Body of pancreas (tissue), 4 donors: ENCODE measurements around the gene RAMP1. TPM values are rescaled to one million over a fixed set of nuclear protein-coding genes. Genes with fewer than 3 reads are reported as not detected.
"Not testable (repeated sequence)": the region's sequence is repeated elsewhere in the genome, so short reads cannot be mapped to it uniquely, and the experiment has no call there.

Experiments used
- ATAC-seq: fragments of 150-250 bp; one replicate; pipeline ENCODE4 v1.9.1; 2016
- DNase-seq, 4 donors: peaks; one replicate each; pipeline ENCODE4 v3.0.0-alpha.2; 2019
- H3K27ac ChIP-seq, 4 donors: fragments of 200-600 bp; sonication (generic); 1 replicate in 3 of 4; 2 replicates in 1 of 4; pipeline versions ENCODE4 v1.5.1 to v1.6.1; 2016 to 2019; ENCODE audit warnings: mild to moderate bottlenecking in 1 of 4, mixed read lengths in 1 of 4, moderate library complexity in 1 of 4
- H3K27me3 ChIP-seq, 2 donors: fragments of 200-600 bp; sonication (generic); one replicate each; pipeline ENCODE4 v1.6.0; 2016; ENCODE audit warnings: mild to moderate bottlenecking in 1 of 2
- H3K36me3 ChIP-seq, 2 donors: fragments of 200-600 bp; sonication (generic); replicated peaks in 1 of 2; 2 replicates each; pipeline ENCODE4 v1.5.1; 2016; ENCODE audit warnings: low read depth in 2 of 2; ENCODE audit not compliant: insufficient read depth in 1 of 2
- H3K4me1 ChIP-seq: fragments of 200-600 bp; sonication (generic); one replicate; pipeline ENCODE4 v1.6.0; 2016
- H3K4me3 ChIP-seq, 2 donors: fragments of 200-600 bp; sonication (generic); 1 replicate in 1 of 2; 2 replicates in 1 of 2; pipeline ENCODE4 v1.5.1; 2016 to 2019
- H3K9me3 ChIP-seq, 3 donors: fragments of 200-600 bp; sonication (generic); 1 replicate in 2 of 3; 2 replicates in 1 of 3; pipeline ENCODE4 v1.5.1; 2016
- CTCF ChIP-seq, 7 experiments: fragments of 450-650 bp in 4 of 7; fragments of 200-600 bp in 3 of 7; sonication (generic) in 3 of 7; IDR thresholded peaks; one replicate each; pipeline ENCODE4 v1.5.1; 2016 to 2019; ENCODE audit warnings: antibody characterized with exemption in 7 of 7
- POLR2A ChIP-seq, 3 donors: fragments of 450-650 bp; IDR thresholded peaks; one replicate each; pipeline ENCODE4 v1.6.1; 2016; ENCODE audit warnings: antibody characterized with exemption in 3 of 3, mild to moderate bottlenecking in 2 of 3
- WGBS, 2 donors: methylation state at CpG; one replicate each; pipeline ENCODE4 v1.1.5; 2017; 5-methylcytosine and 5-hydroxymethylcytosine counted together
- intact Hi-C: fragments of 100-400 bp; cut with DNase I; formaldehyde crosslinking; loops from one replicate; pipeline ENCODE4 v1.15.1; 2023
- total RNA-seq, 2 donors: library from RNA; depleted of rRNA; stranded (reverse); fragments of >200 nt; gene quantifications; one replicate each; pipeline ENCODE4 v1.1.0, GENCODE V29; 2016

The RAMP1 gene
- total RNA-seq, 2 donors from 2014 or later: 74.2 to 85.4 TPM

GRCh38 chr2:237833546-237833945, 25.9 kb upstream of the RAMP1 start:
- intact Hi-C loops: no loop called here
- Histone ChIP-seq H3K27me3 (no peaks in the 10 kb centered on the region), H3K27ac (no peak overlapping the region), H3K4me1 (no peaks in the 10 kb centered on the region), H3K36me3 (no peaks in the 10 kb centered on the region), H3K9me3 (no peaks in the 10 kb centered on the region), H3K4me3 (no peak overlapping the region)
- DNase-seq (no peak), ATAC-seq (no peak)
- TF ChIP-seq POLR2A (IDR thresholded peaks at IDR 0.05) (no peak), CTCF (IDR thresholded peaks at IDR 0.05) (no peak)
- WGBS, 2 donors: 93 to 100% methylated on average over 1 of the region's 1 CpG

GRCh38 chr2:237835372-237835771, 24.1 kb upstream of the RAMP1 start:
- Histone ChIP-seq H3K4me1 (no peaks in the 10 kb centered on the region), H3K27me3 (no peaks in the 10 kb centered on the region), H3K27ac (no peak overlapping the region), H3K9me3 (no peaks in the 10 kb centered on the region), H3K4me3 (no peak overlapping the region), H3K36me3 (no peaks in the 10 kb centered on the region)
- no peak for TF ChIP-seq CTCF (IDR thresholded peaks at IDR 0.05)
- no peak for TF ChIP-seq POLR2A (IDR thresholded peaks at IDR 0.05)
- 48 to 70% methylated on average over 3 of the region's 3 CpGs for WGBS, 2 donors
- ATAC-seq: no peak
- no peak for DNase-seq
- intact Hi-C loops: no loop called here

- no peaks in the 10 kb centered on the region for H3K9me3 ChIP-seq
- no peak for ATAC-seq
Observed at GRCh38 chr2:237841051-237841450, 18.4 kb upstream of the RAMP1 start.

GRCh38 chr2:237848940-237849339, 10.5 kb upstream of the RAMP1 start:
- ATAC-seq, H3K4me1 ChIP-seq, H3K4me3 ChIP-seq, H3K27ac ChIP-seq, intact Hi-C loops, DNase-seq, H3K27me3 ChIP-seq, H3K9me3 ChIP-seq, H3K36me3 ChIP-seq: not testable (repeated sequence)
- 89 to 94% methylated on average over 12 of the region's 12 CpGs for WGBS, 2 donors

More at GRCh38 chr2:237841051-237841450, 18.4 kb upstream of the RAMP1 start:
- intact Hi-C loops: no loop called here
- Histone ChIP-seq H3K36me3 (no peaks in the 10 kb centered on the region), H3K4me1 (no peaks in the 10 kb centered on the region), H3K27me3 (no peaks in the 10 kb centered on the region), H3K4me3 (no peak overlapping the region), H3K27ac (no peak overlapping the region)
- TF ChIP-seq CTCF (IDR thresholded peaks at IDR 0.05) (no peak), POLR2A (IDR thresholded peaks at IDR 0.05) (no peak)
- WGBS, 2 donors: 60 to 76% methylated on average over 4 of the region's 4 CpGs
- no peak for DNase-seq

GRCh38 chr2:237854295-237854694, 5.1 kb upstream of the RAMP1 start:
- Histone ChIP-seq H3K27me3 (no peaks in the 10 kb centered on the region), H3K36me3 (no peaks in the 10 kb centered on the region), H3K27ac (no peak overlapping the region), H3K4me3 (no peak overlapping the region), H3K4me1 (peaks cover 11% of the 10 kb centered on the region), H3K9me3 (no peaks in the 10 kb centered on the region)
- intact Hi-C loops: no loop called here
- TF ChIP-seq POLR2A (IDR thresholded peaks at IDR 0.05) (no peak), CTCF (IDR thresholded peaks at IDR 0.05) (no peak)
- no peak for DNase-seq
- WGBS, 2 donors: 56 to 59% methylated on average over 3 of the region's 3 CpGs
- ATAC-seq: no peak
